Effector memory CD4-positive, alpha-beta T cell (primary cell): Measurements from ENCODE around the gene TP53BP2.
A peak's percentile ranks its signal among the peaks of the same experiment; 100 is the strongest.
"Not testable (repeated sequence)": the region's sequence is repeated elsewhere in the genome, so short reads cannot be mapped to it uniquely, and the experiment has no call there.

Experiments used
- DNase-seq, 3 donors: peaks; one replicate each; pipeline ENCODE4 v3.0.0-alpha.2; 2020
- H3K27ac ChIP-seq: 2 replicates; pipeline ENCODE4 v1.7.0; 2013; ENCODE audit warnings: mild to moderate bottlenecking, low read length, moderate library complexity; ENCODE audit not compliant: insufficient read depth, poor library complexity, severe bottlenecking
- H3K27me3 ChIP-seq: replicated peaks from 2 replicates; pipeline ENCODE4 v1.7.0; 2013; ENCODE audit warnings: mild to moderate bottlenecking, low read length; ENCODE audit not compliant: insufficient read depth, control insufficient read depth, poor library complexity, severe bottlenecking
- H3K36me3 ChIP-seq: 2 replicates; pipeline ENCODE4 v1.7.0; 2013; ENCODE audit warnings: mild to moderate bottlenecking, low read length, moderate library complexity; ENCODE audit not compliant: control insufficient read depth, insufficient read depth
- H3K4me1 ChIP-seq: 2 replicates; pipeline ENCODE4 v1.7.0; 2013; ENCODE audit warnings: low read length, mild to moderate bottlenecking; ENCODE audit not compliant: control insufficient read depth, insufficient read depth, poor library complexity, severe bottlenecking
- H3K4me3 ChIP-seq: 2 replicates; pipeline ENCODE4 v1.7.0; 2013; ENCODE audit warnings: low read length, low read depth, mild to moderate bottlenecking; ENCODE audit not compliant: insufficient read depth, poor library complexity, severe bottlenecking
- H3K9me3 ChIP-seq: 2 replicates; pipeline ENCODE4 v1.7.0; 2013; ENCODE audit warnings: mild to moderate bottlenecking, low read length, moderate library complexity; ENCODE audit not compliant: control insufficient read depth
- total RNA-seq, 3 donors: gene quantifications; one replicate each; lab custom pipeline; 2026; lab: John Stamatoyannopoulos, UW

Gene TP53BP2, protein sequence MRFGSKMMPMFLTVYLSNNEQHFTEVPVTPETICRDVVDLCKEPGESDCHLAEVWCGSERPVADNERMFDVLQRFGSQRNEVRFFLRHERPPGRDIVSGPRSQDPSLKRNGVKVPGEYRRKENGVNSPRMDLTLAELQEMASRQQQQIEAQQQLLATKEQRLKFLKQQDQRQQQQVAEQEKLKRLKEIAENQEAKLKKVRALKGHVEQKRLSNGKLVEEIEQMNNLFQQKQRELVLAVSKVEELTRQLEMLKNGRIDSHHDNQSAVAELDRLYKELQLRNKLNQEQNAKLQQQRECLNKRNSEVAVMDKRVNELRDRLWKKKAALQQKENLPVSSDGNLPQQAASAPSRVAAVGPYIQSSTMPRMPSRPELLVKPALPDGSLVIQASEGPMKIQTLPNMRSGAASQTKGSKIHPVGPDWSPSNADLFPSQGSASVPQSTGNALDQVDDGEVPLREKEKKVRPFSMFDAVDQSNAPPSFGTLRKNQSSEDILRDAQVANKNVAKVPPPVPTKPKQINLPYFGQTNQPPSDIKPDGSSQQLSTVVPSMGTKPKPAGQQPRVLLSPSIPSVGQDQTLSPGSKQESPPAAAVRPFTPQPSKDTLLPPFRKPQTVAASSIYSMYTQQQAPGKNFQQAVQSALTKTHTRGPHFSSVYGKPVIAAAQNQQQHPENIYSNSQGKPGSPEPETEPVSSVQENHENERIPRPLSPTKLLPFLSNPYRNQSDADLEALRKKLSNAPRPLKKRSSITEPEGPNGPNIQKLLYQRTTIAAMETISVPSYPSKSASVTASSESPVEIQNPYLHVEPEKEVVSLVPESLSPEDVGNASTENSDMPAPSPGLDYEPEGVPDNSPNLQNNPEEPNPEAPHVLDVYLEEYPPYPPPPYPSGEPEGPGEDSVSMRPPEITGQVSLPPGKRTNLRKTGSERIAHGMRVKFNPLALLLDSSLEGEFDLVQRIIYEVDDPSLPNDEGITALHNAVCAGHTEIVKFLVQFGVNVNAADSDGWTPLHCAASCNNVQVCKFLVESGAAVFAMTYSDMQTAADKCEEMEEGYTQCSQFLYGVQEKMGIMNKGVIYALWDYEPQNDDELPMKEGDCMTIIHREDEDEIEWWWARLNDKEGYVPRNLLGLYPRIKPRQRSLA
- 124 to 177 (median 133) reads per million in 3 donors for total RNA-seq

DNA sequence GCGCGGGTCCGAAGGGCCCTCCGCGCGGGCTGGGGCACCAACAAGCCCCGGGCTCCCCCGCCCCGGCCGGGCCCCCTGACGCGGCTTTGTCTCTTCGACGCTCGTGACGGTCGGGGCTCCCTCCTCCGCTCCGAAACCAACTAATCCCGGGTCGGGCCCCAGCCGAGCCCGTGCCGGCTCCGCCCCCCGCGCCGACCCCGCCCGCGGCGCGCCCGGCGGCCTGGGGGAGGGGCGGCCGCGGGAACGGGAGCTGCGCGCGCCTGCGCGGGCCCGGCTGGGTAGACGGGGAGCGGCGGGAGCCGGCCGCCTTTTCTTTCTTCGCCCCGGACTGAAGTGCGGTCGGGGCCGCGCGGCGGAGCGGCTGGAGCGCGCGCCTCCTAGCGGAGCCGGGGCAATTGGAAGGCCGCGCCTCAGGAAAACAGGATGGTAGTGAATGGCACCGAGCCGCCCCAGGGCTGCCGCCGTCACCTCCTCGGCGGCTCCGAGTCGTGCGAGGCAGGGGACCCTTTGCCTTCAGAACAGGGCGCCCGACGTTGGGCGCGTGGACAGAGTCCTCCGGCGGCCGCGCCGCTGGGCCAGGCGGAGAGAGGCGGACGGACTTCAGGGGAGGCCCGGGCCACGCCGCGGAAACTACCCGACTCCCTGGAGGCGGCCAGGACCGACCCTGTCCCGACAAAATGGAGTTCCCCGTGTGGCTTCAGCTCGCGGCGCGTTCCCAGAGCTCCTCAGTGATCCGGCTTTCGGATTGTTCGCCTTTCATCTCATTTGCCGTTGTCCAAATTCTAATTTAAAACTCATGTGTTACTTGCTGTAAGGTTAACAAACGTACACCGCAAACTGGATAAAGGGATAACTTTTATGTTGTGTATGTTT lies at the start of gene TP53BP2:
TP53BP2 (minus strand) TSS at position 138 of the 873 bp plus-strand sequence. CDS start 267 bp downstream, outside the sequence.
- peak; percentile 76 to 82 (median 81) for DNase-seq
- Histone ChIP-seq H3K27ac (peak within 1 kb of the TSS; percentile 99), H3K27me3 (no peaks in the 10 kb centered on the region), H3K4me1 (peaks cover 14% of the 10 kb centered on the region), H3K9me3 (no peaks in the 10 kb centered on the region), H3K36me3 (no peaks in the 10 kb centered on the region), H3K4me3 (peak within 1 kb of the TSS; percentile 79)

- not testable (repeated sequence) for H3K36me3 ChIP-seq, H3K27me3 ChIP-seq, DNase-seq, H3K27ac ChIP-seq, H3K4me1 ChIP-seq, H3K9me3 ChIP-seq, H3K4me3 ChIP-seq
Measured at GRCh38 chr1:223890494-223890893, 44.7 kb upstream of the TP53BP2 start.

DNA sequence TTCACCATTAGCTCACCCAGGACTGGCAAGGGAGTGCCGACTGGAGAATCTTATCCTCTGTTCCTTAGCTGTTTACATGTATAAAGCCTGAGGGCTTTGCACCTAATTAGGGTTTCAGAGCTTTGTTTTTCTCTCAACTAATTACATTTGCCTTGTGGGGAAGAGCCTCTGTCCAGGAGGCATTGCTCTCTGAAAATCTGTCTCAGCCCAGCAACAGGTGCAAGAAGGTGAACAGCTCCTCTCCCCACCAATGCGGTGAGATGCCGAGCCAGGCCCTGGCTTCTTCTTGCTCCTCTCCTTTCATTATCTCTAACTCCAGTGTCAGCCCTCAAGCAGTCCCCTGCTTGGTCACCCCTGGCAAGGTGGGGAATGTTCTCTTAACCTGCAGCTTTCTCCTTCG lies 43.6 kb upstream of the TP53BP2 start:
- not testable (repeated sequence) for H3K36me3 ChIP-seq, H3K4me3 ChIP-seq, H3K4me1 ChIP-seq, H3K27me3 ChIP-seq, H3K9me3 ChIP-seq, DNase-seq, H3K27ac ChIP-seq

DNA sequence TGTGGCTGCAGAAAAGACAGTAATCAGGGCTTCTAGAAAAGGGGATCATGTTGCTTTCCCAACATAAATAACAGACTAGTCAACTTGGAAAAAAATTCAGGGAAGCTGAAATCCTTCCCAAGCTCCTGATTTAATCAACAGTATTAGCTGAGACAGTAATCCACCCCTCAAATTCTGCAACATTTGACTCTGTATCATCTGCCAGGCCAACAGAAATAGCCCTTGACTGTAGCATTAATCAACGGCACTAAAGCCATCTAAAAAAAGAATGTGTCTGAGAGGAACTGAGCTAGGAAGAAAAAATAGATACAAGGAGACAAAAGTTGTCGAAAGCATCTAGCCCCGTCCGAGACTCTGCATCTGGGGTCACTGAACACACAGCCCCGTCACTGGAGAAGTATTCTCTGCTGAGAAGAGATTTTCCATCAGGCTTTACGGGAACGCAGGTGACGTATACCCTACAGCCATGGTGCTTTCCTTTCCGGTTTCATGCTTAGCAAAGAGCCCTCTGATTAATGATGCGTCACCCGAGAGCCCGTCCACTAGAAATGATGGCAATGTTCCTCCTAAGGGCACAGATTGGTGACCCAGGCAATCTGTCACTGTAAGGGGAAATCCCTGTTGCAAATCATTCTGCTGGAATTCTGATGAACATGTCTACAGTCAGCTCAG lies 42.1 kb upstream of the TP53BP2 start:
- H3K27me3 ChIP-seq, result no peaks in the 10 kb centered on the region
- no peak for DNase-seq
- H3K27ac ChIP-seq, result no peak overlapping the region
- H3K9me3 ChIP-seq, result no peaks in the 10 kb centered on the region
- no peak overlapping the region for H3K4me3 ChIP-seq
- H3K36me3 ChIP-seq, result no peaks in the 10 kb centered on the region
- no peaks in the 10 kb centered on the region for H3K4me1 ChIP-seq

DNA sequence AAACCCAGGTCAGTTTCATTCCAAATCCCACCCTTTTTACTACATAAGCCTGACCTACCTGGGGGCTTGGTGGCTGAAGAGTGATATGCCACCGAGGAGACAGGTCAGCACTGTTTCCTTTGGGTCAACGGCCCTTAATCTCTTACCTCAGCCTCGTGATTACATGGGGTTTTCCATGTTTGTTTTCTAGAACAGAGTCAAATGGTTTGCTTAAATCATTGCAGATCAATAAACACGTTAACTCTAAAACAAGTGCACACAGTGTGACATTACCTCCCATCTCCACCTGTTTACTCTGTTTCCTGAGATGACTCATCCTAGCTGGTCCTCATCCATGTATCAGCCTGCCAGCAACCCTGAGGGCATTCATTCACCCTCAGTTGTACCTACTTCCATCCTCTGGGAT lies 40.8 kb upstream of the TP53BP2 start:
- Histone ChIP-seq H3K27me3 (no peaks in the 10 kb centered on the region), H3K4me1 (no peaks in the 10 kb centered on the region), H3K9me3 (no peaks in the 10 kb centered on the region), H3K36me3 (no peaks in the 10 kb centered on the region), H3K4me3 (no peak overlapping the region), H3K27ac (no peak overlapping the region)
- DNase-seq, result no peak

GRCh38 chr1:223885614-223886013 lies 39.9 kb upstream of the TP53BP2 start:
- Histone ChIP-seq H3K27ac (no peak overlapping the region), H3K9me3 (no peaks in the 10 kb centered on the region)

DNA sequence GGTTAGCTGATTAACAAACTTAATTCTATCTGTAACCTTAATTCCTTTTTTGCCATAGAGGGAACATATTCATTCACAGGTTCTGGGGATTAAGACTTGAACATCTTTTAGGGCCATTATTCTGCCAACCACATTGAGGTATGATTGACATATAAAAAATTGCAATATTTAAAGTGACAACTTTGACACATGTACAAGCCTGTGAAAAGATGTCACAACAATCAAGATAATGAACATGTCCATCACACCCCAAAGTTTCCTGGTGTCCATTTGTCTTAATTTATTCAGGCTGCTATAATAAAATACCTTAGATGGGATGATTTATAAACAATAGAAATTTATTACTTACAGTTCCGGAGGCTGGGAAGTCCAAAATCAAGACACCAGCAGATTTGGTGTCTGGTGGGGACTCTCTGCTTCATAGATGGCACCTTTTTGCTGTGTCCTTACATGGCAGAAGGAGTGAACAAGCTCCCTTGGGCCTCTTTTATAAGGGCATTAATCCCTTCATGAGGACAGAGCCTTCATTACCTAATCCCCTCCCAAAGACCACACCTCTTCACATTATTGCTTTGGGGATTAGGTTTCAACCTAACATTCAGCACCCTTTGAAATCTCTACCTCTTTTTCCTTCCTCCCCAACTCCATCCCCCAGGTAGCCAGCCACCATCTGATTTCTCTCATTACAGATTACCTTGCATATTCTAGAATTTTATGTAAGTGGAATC lies 33.0 kb upstream of the TP53BP2 start:
- Histone ChIP-seq H3K9me3 (no peaks in the 10 kb centered on the region), H3K27me3 (no peaks in the 10 kb centered on the region), H3K4me1 (no peaks in the 10 kb centered on the region), H3K36me3 (no peaks in the 10 kb centered on the region), H3K27ac (no peak overlapping the region), H3K4me3 (no peak overlapping the region)
- no peak for DNase-seq

More at GRCh38 chr1:223885614-223886013, 39.9 kb upstream of the TP53BP2 start:
- no peaks in the 10 kb centered on the region for H3K4me1 ChIP-seq
- no peak overlapping the region for H3K4me3 ChIP-seq
- no peaks in the 10 kb centered on the region for H3K36me3 ChIP-seq
- no peak for DNase-seq
- H3K27me3 ChIP-seq, result no peaks in the 10 kb centered on the region

DNA sequence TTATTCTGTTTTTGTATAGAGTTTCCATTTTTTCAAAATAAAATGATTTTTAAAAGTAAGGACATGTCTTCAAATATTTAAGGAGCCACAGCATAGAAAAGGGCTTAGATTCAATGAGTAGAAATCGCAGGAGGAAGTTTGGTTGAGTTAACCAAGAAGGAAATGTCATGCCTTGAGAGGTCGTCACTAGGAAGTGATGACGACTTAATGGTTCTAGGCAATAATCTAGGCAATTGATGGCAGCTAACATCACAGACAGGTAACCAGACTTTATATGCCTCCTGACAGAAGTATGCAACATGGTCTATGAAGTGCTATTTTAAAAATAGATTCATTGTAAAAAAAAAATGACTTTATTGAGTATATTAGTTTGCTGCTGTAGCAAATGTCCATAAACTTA lies 32.1 kb upstream of the TP53BP2 start:
- Histone ChIP-seq H3K27me3 (no peaks in the 10 kb centered on the region), H3K36me3 (no peaks in the 10 kb centered on the region), H3K4me3 (no peak overlapping the region), H3K27ac (no peak overlapping the region), H3K4me1 (no peaks in the 10 kb centered on the region), H3K9me3 (no peaks in the 10 kb centered on the region)
- no peak for DNase-seq
